HG02759 (cell line): ENCODE results near the gene PRND.

ENCODE experiments used
- ATAC-seq: cut with Tn5 transposase; IDR thresholded peaks from one replicate; pipeline ENCODE4 v1.9.1; 2021; ENCODE audit warnings: mild to moderate bottlenecking, moderate library complexity; ENCODE audit not compliant: unreplicated experiment

Gene PRND

DNA sequence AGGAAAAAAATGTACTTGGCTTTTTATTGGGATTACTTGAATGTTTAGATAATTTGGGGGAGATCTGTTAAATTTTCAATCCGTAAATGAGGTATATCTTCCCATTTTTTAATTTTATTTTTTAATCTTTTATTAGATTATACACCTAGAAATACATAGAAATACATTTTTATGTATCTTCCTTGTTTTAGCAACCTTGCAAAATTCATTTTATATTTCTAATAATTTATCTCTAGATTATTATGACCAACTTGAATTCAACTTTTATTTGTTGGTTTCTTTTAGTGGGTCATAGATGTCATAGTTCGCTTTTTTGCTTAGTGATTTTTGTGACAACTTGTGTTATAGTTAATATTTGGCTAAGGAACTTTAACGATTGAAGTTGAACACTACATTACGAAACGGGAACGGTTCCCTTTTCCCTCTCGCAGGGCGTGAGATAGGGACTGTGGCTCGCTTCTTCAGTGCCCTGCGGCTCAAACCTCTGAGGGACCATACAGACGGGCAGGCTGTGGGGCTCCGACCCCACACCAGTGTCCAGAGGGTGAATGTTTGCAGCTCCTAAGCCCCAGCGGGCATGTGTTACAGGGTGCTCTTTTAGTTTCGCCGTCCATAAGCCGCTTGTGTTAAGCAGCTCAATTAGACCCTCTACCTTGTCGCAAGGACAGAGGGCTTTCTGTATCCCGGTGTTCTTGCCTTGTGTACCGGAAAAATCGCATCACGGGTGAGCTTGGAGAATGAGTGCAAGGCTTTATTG is 53.8 kb downstream of the PRND start:
- ATAC-seq, result no peak

DNA sequence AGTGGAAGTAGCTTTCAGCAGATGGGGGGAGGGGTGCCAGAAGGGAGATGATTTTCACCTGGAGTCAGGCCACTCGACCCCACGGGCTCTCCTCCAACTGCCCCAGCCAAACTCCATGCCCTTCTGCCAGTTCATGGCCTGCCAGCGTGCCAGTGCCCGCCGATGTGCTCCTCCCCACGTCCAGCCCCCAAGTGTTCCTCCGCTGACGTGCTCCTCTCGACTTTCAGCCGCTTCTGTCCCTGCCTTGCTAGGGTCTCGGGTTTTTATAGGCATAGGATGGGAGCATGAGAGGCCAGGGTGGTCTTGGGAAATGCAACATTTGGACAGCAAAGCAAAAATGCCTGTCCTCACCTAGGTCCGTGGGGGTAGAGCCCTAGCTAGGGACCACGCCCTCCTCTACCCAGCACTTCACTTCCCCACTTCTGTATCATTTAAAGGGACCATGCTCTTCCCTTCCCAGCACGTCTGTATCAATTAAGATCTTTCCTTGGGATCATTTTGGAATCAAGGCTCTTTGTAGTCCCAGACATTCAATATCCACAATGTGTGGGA is 54.4 kb downstream of the PRND start:
- ATAC-seq, result no peak
